ENCODE measurements around the gene GRIA3.
"Not testable (repeated sequence)": the region's sequence is repeated elsewhere in the genome, so short reads cannot be mapped to it uniquely, and the experiment has no call there.

GRIA3 gene

DNA sequence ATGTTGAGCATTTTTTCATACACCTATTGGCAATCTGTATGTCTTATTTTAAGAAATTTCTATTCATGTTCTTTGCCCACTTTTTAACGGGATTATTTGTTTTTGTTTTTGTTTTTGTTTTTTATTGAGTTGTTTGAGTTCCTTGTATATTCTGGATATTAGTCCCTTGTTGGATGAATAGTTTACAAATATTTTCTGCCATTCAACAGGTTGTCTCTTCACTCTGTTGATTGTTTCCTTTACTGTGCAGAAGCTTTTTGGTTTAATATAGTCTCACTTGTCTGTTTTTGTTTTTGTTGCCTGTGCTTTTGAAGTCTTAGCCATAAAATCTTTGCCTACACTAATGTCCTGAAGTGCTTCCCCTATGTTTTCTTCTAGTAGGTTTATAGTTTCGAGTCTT is 202.1 kb downstream of the GRIA3 start:
- not testable (repeated sequence) for H3K9me3 Mint-ChIP-seq; H3K36me3 Mint-ChIP-seq; ATAC-seq (ENCODE audit: low read depth); H3K27me3 Mint-ChIP-seq; H3K4me3 Mint-ChIP-seq; H3K4me1 Mint-ChIP-seq; H3K27ac Mint-ChIP-seq; DNase-seq (ENCODE audit: low spot score in 2 of 2)

DNA sequence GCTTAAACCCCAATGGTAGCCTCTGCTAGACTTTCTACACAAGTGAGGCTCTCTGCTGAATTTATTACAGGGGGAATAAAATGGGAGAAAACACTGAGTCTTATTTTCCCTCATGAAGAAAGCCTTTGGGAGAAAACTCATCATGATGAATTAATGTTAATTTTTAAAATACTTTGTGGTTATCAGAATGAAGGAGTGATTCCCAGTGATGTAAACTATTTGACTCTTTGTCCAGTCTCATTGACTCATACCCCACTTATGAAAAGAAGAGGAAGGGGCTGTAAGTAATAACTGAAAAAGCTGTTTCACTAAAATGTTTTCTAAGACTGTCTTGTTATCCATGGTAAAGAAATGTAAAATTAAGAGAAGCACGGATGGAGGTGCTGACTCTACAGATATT is 208.8 kb downstream of the GRIA3 start:
- Mint-ChIP-seq H3K4me1 (no peaks in the 10 kb centered on the region), H3K27me3 (no peaks in the 10 kb centered on the region), H3K36me3 (peaks cover 1% of the 10 kb centered on the region), H3K9me3 (peaks cover 10% of the 10 kb centered on the region), H3K4me3 (no peak overlapping the region), H3K27ac (no peak overlapping the region)
- DNase-seq (ENCODE audit: low spot score in 2 of 2), result no peak
- ATAC-seq (ENCODE audit: low read depth), result no peak

GRCh38 chrX:123399709-123400108 is 215.6 kb downstream of the GRIA3 start:
- Mint-ChIP-seq H3K4me1 (no peaks in the 10 kb centered on the region), H3K9me3 (no peaks in the 10 kb centered on the region), H3K4me3 (no peak overlapping the region), H3K27ac (no peak overlapping the region), H3K27me3 (no peaks in the 10 kb centered on the region), H3K36me3 (no peaks in the 10 kb centered on the region)
- no peak for ATAC-seq (ENCODE audit: low read depth)
- DNase-seq (ENCODE audit: low spot score in 2 of 2), result no peak

- H3K36me3 Mint-ChIP-seq, result no peaks in the 10 kb centered on the region
Observed at GRCh38 chrX:123405231-123405630, 221.2 kb downstream of the GRIA3 start.

DNA sequence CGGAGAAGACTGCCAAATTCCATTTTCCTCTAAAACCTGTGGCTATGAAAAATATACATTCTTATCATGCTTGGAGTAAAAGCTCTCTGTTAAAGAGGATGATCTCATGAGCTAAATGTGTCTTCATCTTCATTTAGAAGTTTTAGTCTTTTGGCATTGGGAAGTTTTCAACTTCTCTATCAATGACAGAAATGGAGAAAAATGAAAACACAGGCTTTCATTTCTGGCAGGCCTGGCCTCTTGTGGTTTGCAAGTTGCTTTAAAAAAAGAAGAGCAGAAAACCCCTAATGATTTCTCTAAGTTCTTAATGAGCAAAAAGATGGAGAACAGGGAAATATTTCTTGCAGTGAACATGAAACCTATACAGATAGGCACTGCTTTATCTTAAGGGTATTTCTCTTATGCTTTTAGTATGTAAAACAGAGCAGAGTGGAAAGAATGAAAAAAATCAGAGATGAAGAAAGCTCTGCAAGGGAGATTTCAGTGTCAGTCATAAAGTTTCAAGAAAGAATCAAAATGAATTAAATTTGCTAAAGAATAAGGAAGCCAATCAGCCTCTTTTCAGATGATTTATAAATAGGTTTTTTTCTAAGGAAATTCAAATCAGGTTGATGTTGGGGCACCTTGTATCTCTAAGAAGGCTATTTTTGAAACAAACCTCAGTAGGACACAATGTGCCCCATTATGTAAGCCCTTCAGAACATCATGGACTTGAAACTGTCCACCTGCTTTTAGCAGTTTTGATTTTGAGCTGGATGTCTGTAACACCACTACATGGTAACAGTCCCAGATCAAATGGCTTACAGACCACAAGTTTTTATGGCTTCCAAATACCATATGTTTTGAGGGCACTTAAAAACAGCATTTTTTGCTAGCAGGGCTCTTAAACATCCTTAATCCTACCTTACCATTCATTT is 225.0 kb downstream of the GRIA3 start:
- peaks cover 3% of the 10 kb centered on the region for H3K4me1 Mint-ChIP-seq
- H3K27me3 Mint-ChIP-seq, result peaks cover 1% of the 10 kb centered on the region
- no peak for ATAC-seq (ENCODE audit: low read depth)
- no peak for DNase-seq (ENCODE audit: low spot score in 2 of 2)
- no peaks in the 10 kb centered on the region for H3K36me3 Mint-ChIP-seq
- no peaks in the 10 kb centered on the region for H3K9me3 Mint-ChIP-seq
- no peak overlapping the region for H3K27ac Mint-ChIP-seq
- no peak overlapping the region for H3K4me3 Mint-ChIP-seq

More at GRCh38 chrX:123405231-123405630, 221.2 kb downstream of the GRIA3 start:
- no peak overlapping the region for H3K27ac Mint-ChIP-seq
- no peaks in the 10 kb centered on the region for H3K4me1 Mint-ChIP-seq
- DNase-seq (ENCODE audit: low spot score in 2 of 2) (no peak), ATAC-seq (ENCODE audit: low read depth) (no peak)
- H3K9me3 Mint-ChIP-seq, result no peaks in the 10 kb centered on the region
- peaks cover 1% of the 10 kb centered on the region for H3K27me3 Mint-ChIP-seq
- no peak overlapping the region for H3K4me3 Mint-ChIP-seq

GRCh38 chrX:123422875-123423274 is 238.8 kb downstream of the GRIA3 start:
- H3K27ac Mint-ChIP-seq, result no peak overlapping the region
- DNase-seq (ENCODE audit: low spot score in 2 of 2) (no peak), ATAC-seq (ENCODE audit: low read depth) (no peak)
- no peaks in the 10 kb centered on the region for H3K27me3 Mint-ChIP-seq
- no peaks in the 10 kb centered on the region for H3K4me1 Mint-ChIP-seq
- no peaks in the 10 kb centered on the region for H3K36me3 Mint-ChIP-seq
- H3K4me3 Mint-ChIP-seq, result no peak overlapping the region
- no peaks in the 10 kb centered on the region for H3K9me3 Mint-ChIP-seq

DNA sequence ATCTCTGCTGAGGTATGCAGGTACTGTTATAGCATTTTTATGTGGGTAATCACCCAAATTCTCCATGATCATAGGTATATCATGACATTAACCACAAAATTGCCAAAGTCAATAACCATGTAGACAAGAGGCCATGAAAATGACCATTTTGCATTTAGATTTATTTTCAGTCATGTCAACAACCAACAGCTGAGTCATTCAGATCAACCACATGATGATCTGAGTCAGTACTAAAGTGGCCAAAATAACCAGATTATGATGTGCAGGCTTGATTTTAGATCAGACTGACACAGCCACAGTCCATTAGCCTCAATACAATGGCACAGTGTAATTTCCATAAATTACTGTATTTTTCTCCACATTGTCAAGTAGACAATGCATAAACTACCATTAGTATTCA is 240.5 kb downstream of the GRIA3 start:
- Mint-ChIP-seq H3K4me3 (no peak overlapping the region), H3K36me3 (no peaks in the 10 kb centered on the region), H3K9me3 (no peaks in the 10 kb centered on the region), H3K27me3 (no peaks in the 10 kb centered on the region), H3K4me1 (no peaks in the 10 kb centered on the region), H3K27ac (no peak overlapping the region)
- no peak for DNase-seq (ENCODE audit: low spot score in 2 of 2)
- ATAC-seq (ENCODE audit: low read depth), result no peak

DNA sequence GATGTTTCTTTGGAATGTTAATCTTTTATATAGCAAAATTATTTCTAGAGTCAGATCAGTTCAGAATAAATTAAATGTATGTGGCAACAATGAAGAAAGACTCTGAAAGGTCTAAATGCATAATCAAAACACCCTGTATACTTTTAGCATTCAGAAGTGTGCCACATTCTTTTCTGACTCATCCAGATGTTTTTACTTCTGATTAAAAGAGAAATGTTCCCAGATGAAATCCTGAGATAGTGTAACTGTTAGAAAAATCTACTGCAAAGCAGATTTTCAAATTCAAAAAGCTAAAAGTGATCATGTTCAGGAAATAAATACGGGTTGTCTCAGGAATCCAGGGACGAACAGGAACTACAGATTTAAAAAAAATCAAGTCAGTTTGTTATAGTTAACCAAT is 241.4 kb downstream of the GRIA3 start:
- ATAC-seq (ENCODE audit: low read depth) (no peak), DNase-seq (ENCODE audit: low spot score in 2 of 2) (no peak)
- H3K27ac Mint-ChIP-seq, result no peak overlapping the region
- H3K4me3 Mint-ChIP-seq, result no peak overlapping the region
- no peaks in the 10 kb centered on the region for H3K27me3 Mint-ChIP-seq
- no peaks in the 10 kb centered on the region for H3K36me3 Mint-ChIP-seq
- no peaks in the 10 kb centered on the region for H3K9me3 Mint-ChIP-seq
- H3K4me1 Mint-ChIP-seq, result no peaks in the 10 kb centered on the region

DNA sequence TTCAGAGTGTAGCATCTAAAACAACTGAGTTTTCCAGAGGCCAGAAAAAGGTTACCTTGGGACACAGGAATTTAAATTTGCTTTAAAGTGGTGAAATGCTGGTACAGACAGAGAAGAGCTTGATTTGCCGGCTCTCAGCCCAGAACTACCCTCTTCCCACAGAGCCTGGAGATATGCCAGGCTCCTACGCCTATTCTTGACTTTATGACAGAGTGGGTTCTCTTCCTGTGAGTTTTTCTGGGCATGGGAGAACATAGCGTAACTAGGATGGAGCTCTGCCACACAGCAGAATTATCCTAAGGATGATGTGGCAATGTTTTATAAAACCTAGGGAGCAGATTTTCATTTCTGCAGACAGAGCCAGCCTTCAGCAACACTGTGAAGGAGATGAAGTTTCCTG is 241.8 kb downstream of the GRIA3 start:
- Mint-ChIP-seq H3K27ac (no peak overlapping the region), H3K27me3 (peaks cover under 1% of the 10 kb centered on the region), H3K9me3 (no peaks in the 10 kb centered on the region), H3K4me1 (no peaks in the 10 kb centered on the region), H3K4me3 (no peak overlapping the region), H3K36me3 (no peaks in the 10 kb centered on the region)
- ATAC-seq (ENCODE audit: low read depth) (no peak), DNase-seq (ENCODE audit: low spot score in 2 of 2) (no peak)

- H3K27me3 Mint-ChIP-seq, result peaks cover 1% of the 10 kb centered on the region
- H3K4me3 Mint-ChIP-seq, result no peak overlapping the region
- no peaks in the 10 kb centered on the region for H3K36me3 Mint-ChIP-seq
- H3K9me3 Mint-ChIP-seq, result no peaks in the 10 kb centered on the region
- DNase-seq (ENCODE audit: low spot score in 2 of 2) (no peak), ATAC-seq (ENCODE audit: low read depth) (no peak)
- no peaks in the 10 kb centered on the region for H3K4me1 Mint-ChIP-seq
- H3K27ac Mint-ChIP-seq, result no peak overlapping the region
Observed at GRCh38 chrX:123432361-123433150, 248.5 kb downstream of the GRIA3 start.

- H3K36me3 Mint-ChIP-seq, result no peaks in the 10 kb centered on the region
- peaks cover 2% of the 10 kb centered on the region for H3K9me3 Mint-ChIP-seq
- H3K27me3 Mint-ChIP-seq, result no peaks in the 10 kb centered on the region
- no peak overlapping the region for H3K27ac Mint-ChIP-seq
- DNase-seq (ENCODE audit: low spot score in 2 of 2) (no peak), ATAC-seq (ENCODE audit: low read depth) (no peak)
- H3K4me3 Mint-ChIP-seq, result no peak overlapping the region
- H3K4me1 Mint-ChIP-seq, result no peaks in the 10 kb centered on the region
Observed at GRCh38 chrX:123436512-123437136, 252.5 kb downstream of the GRIA3 start.

DNA sequence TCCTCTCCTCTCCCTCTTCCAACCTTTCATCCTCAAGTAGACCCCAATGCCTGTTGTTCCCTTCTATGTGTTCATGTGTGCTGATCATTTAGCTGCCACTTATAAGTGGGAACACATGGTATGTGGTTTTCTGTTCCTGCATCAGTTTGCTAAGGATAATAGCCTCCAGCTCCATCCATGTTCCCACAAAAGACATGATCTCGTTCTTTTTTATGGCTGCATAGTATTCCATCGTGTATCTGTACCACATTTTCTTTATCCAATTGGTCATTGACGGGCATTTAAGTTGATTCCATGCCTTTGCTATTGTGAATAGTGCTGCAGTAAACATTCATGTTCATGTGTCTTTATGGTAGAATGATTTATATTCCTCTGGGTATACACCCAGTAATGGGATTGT is 255.8 kb downstream of the GRIA3 start:
- not testable (repeated sequence) for H3K4me3 Mint-ChIP-seq; DNase-seq (ENCODE audit: low spot score in 2 of 2); H3K9me3 Mint-ChIP-seq; ATAC-seq (ENCODE audit: low read depth); H3K27me3 Mint-ChIP-seq; H3K36me3 Mint-ChIP-seq; H3K27ac Mint-ChIP-seq; H3K4me1 Mint-ChIP-seq

DNA sequence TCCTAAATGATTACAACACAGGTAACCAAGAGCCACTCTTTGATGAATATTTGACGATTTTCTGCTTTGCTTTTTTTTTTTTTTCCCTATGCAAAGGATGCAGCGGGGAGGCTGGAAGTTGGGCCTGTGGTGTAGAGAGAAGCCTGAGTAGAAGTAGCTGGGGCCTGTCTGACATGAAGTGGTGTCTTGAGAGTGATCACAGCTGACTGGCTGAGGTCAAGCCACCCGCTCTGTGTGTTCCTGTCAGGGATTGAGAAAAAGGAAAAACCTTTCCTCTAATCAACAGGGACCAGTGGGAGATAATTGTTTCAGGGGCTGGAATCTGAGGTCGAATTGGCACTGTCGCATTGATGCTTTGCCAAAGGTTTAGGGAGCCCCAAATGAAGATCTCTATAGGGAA is 258.7 kb downstream of the GRIA3 start:
- H3K9me3 Mint-ChIP-seq, result peaks cover 2% of the 10 kb centered on the region
- ATAC-seq (ENCODE audit: low read depth), result no peak
- H3K27me3 Mint-ChIP-seq, result no peaks in the 10 kb centered on the region
- DNase-seq (ENCODE audit: low spot score in 2 of 2), result no peak
- H3K4me3 Mint-ChIP-seq, result no peak overlapping the region
- no peaks in the 10 kb centered on the region for H3K4me1 Mint-ChIP-seq
- no peaks in the 10 kb centered on the region for H3K36me3 Mint-ChIP-seq
- H3K27ac Mint-ChIP-seq, result no peak overlapping the region

DNA sequence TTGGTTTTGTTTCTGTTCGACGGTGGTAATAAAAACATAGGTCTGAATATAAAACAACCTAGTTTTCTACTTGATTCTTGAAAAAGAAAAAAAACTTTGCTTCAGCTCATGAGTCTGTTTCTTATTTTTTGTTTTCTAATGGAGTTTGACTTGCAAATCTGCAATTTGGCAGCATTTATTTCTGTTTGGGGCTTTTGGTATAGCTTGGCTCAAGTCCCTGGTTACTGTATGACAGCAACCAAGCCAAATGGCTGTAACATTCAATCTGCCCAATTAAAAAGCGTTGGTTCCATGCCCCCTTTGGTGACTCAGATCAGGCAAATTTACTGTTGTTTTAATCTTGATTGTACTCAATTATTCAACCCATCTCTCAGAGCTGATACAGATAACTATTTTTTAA is 263.4 kb downstream of the GRIA3 start:
- no peaks in the 10 kb centered on the region for H3K36me3 Mint-ChIP-seq
- H3K9me3 Mint-ChIP-seq, result no peaks in the 10 kb centered on the region
- ATAC-seq (ENCODE audit: low read depth), result no peak
- H3K4me1 Mint-ChIP-seq, result no peaks in the 10 kb centered on the region
- H3K27me3 Mint-ChIP-seq, result no peaks in the 10 kb centered on the region
- DNase-seq (ENCODE audit: low spot score in 2 of 2), result no peak
- no peak overlapping the region for H3K4me3 Mint-ChIP-seq
- no peak overlapping the region for H3K27ac Mint-ChIP-seq

All from memory B cell (primary cell).